ENCODE data around the gene HOXB4. TPM values are rescaled to one million over a fixed set of nuclear protein-coding genes. Genes with fewer than 3 reads are reported as not detected.

Gene HOXB4
- total RNA-seq, 1 experiment from 2014 or later, result not detected

GRCh38 chr17:48543107-48543853 lies 34.9 kb downstream of the HOXB4 start:
- Histone ChIP-seq H2BK15ac (ENCODE audit: low read depth, low read length) (no peak overlapping the region), H4K91ac (ENCODE audit: insufficient read length, low read depth, low read length) (no peak overlapping the region), H3K14ac (ENCODE audit: insufficient read depth, low read length) (no peak overlapping the region), H3T11ph (ENCODE audit: low read length) (no peak overlapping the region), H3K9me3 (ENCODE audit: control insufficient read depth, low read depth, low read length) (no peaks in the 10 kb centered on the region), H4K8ac (replicated peaks; ENCODE audit: insufficient read length, low read depth, low read length) (no peak overlapping the region), H3K4me1 (ENCODE audit: insufficient read depth, low read length) (peaks cover 3% of the 10 kb centered on the region; the same call in 1 of the 2 replicates), H3K79me2 (ENCODE audit: insufficient read depth, low read length) (no peaks in the 10 kb centered on the region), H3K4me2 (ENCODE audit: insufficient read depth, insufficient read length, low read length) (peak overlapping the region; percentile 24), H3K27ac (ENCODE audit: insufficient read length, low read depth, low read length) (no peak overlapping the region), H3K56ac (ENCODE audit: insufficient read length, low read depth, low read length) (no peak overlapping the region), H2BK120ac (ENCODE audit: low read depth, low read length, poor library complexity, severe bottlenecking) (no peak overlapping the region), H2BK12ac (ENCODE audit: insufficient read length, low read depth, low read length) (no peak overlapping the region), H4K20me1 (ENCODE audit: control insufficient read depth, insufficient read depth, insufficient read length) (no peaks in the 10 kb centered on the region), H2BK5ac (ENCODE audit: insufficient read length, low read length) (no peak overlapping the region), H2AFZ (ENCODE audit: low read length) (no peak overlapping the region), H3K27me3 (ENCODE audit: insufficient read depth, low read length) (peaks cover 83% of the 10 kb centered on the region), H4K5ac (ENCODE audit: insufficient read length, low read depth, low read length) (no peak overlapping the region), H2BK20ac (ENCODE audit: low read depth, low read length, poor library complexity, severe bottlenecking) (no peak overlapping the region), H3K9ac (ENCODE audit: extremely low read depth, insufficient read length, low read length) (no peak overlapping the region), H3K18ac (ENCODE audit: insufficient read length, low read depth, low read length) (no peak overlapping the region), H3K79me1 (ENCODE audit: insufficient read depth, low read depth, low read length, poor library complexity, severe bottlenecking) (no peaks in the 10 kb centered on the region), H3K23me2 (ENCODE audit: insufficient read length, low read depth, low read length, poor library complexity, severe bottlenecking) (peaks cover 6% of the 10 kb centered on the region), H2AK5ac (ENCODE audit: insufficient read length, low read length) (no peak overlapping the region), H3K4ac (ENCODE audit: low read depth, low read length) (no peak overlapping the region), H3K23ac (ENCODE audit: insufficient read length, low read depth, low read length) (no peak overlapping the region)
- no peaks in the 10 kb centered on the region; a peak in 1 of 7 replicates for H3K36me3 Mint-ChIP-seq (ENCODE audit: insufficient read depth in 1 of 3, low read depth in 3 of 3)
- whole genome bisulfite sequencing (ENCODE audit: extremely low coverage, insufficient read length, low lambda C conversion rate), result no CpG with 5 or more reads among the region's 72 CpGs
- H3K4me3 Mint-ChIP-seq, result peak overlapping the region; percentile 32 to 70
- peaks cover 28 to 58% of the 10 kb centered on the region in 2 experiments for H3K4me1 Mint-ChIP-seq
- peaks cover 1 to 18% of the 10 kb centered on the region in 2 experiments; a peak in 2 of 5 replicates for H3K9me3 Mint-ChIP-seq
- H3K27ac Mint-ChIP-seq, result no peak overlapping the region
- TF ChIP-seq, protein P1, sequence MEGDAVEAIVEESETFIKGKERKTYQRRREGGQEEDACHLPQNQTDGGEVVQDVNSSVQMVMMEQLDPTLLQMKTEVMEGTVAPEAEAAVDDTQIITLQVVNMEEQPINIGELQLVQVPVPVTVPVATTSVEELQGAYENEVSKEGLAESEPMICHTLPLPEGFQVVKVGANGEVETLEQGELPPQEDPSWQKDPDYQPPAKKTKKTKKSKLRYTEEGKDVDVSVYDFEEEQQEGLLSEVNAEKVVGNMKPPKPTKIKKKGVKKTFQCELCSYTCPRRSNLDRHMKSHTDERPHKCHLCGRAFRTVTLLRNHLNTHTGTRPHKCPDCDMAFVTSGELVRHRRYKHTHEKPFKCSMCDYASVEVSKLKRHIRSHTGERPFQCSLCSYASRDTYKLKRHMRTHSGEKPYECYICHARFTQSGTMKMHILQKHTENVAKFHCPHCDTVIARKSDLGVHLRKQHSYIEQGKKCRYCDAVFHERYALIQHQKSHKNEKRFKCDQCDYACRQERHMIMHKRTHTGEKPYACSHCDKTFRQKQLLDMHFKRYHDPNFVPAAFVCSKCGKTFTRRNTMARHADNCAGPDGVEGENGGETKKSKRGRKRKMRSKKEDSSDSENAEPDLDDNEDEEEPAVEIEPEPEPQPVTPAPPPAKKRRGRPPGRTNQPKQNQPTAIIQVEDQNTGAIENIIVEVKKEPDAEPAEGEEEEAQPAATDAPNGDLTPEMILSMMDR (conservative IDR thresholded peaks at IDR 0.05), result no peak; the same call in 2 of the 3 replicates
- DNase-seq, result peak; percentile 79
- H3K27me3 Mint-ChIP-seq (ENCODE audit: low read depth), result peaks cover 99% of the 10 kb centered on the region

Data from H9 (cell line).